Hepatocyte (in vitro differentiated cells): Measurements from ENCODE around the gene PRRT4. TPM values are rescaled to one million over a fixed set of nuclear protein-coding genes. Genes with fewer than 3 reads are reported as not detected.

Source experiments
- DNase-seq: peaks from one replicate; pipeline ENCODE4 v3.0.0-alpha.2; 2016; ENCODE audit warnings: low spot score
- H2AFZ ChIP-seq: fragments of 200-600 bp; sonication (generic); 2 replicates; pipeline ENCODE4 v1.6.0; 2016; ENCODE audit warnings: antibody characterized with exemption, mild to moderate bottlenecking
- H3K27ac ChIP-seq: fragments of 200-600 bp; sonication (generic); 2 replicates; pipeline ENCODE4 v1.5.1; 2016; ENCODE audit warnings: mild to moderate bottlenecking
- H3K27me3 ChIP-seq: fragments of 200-600 bp; sonication (generic); 2 replicates; pipeline ENCODE4 v1.6.1; 2016
- H3K36me3 ChIP-seq: fragments of 200-600 bp; sonication (generic); replicated peaks from 2 replicates; pipeline ENCODE4 v1.5.1; 2016; ENCODE audit warnings: low read depth; ENCODE audit not compliant: insufficient read depth
- H3K4me1 ChIP-seq: fragments of 200-600 bp; sonication (generic); 2 replicates; pipeline ENCODE4 v1.5.1; 2016; ENCODE audit warnings: mild to moderate bottlenecking, moderate library complexity; ENCODE audit not compliant: insufficient read depth
- H3K4me2 ChIP-seq: fragments of 200-600 bp; sonication (generic); 2 replicates; pipeline ENCODE4 v1.6.0; 2016
- H3K4me3 ChIP-seq: fragments of 200-600 bp; sonication (generic); 2 replicates; pipeline ENCODE4 v1.5.1; 2016; ENCODE audit warnings: mild to moderate bottlenecking
- H3K79me2 ChIP-seq: fragments of 200-600 bp; sonication (generic); 2 replicates; pipeline ENCODE4 v1.6.0; 2017; ENCODE audit warnings: mild to moderate bottlenecking
- H3K9me2 ChIP-seq: fragments of 200-600 bp; sonication (generic); replicated peaks from 2 replicates; pipeline ENCODE4 v1.6.0; 2017; ENCODE audit warnings: mild to moderate bottlenecking; ENCODE audit not compliant: insufficient read depth
- H3K9me3 ChIP-seq: fragments of 200-600 bp; sonication (generic); 2 replicates; pipeline ENCODE4 v1.5.1; 2016; ENCODE audit warnings: low read depth, mild to moderate bottlenecking
- H4K20me1 ChIP-seq: fragments of 200-600 bp; sonication (generic); 2 replicates; pipeline ENCODE4 v1.6.0; 2016; ENCODE audit warnings: mild to moderate bottlenecking; ENCODE audit not compliant: insufficient read depth, poor library complexity, severe bottlenecking
- EZH2 ChIP-seq: fragments of 200-600 bp; sonication (generic); IDR thresholded peaks from 2 replicates; pipeline ENCODE4 v1.6.1; 2016; ENCODE audit warnings: antibody characterized with exemption, mild to moderate bottlenecking, borderline replicate concordance
- EZH2phosphoT487 ChIP-seq: fragments of 200-600 bp; sonication (generic); IDR thresholded peaks from one replicate; pipeline ENCODE4 v1.6.1; 2018; ENCODE audit warnings: antibody characterized with exemption, mild to moderate bottlenecking, low read depth, moderate library complexity; ENCODE audit not compliant: unreplicated experiment, severe bottlenecking
- WGBS: methylation state at CpG from one replicate; pipeline ENCODE4 v1.1.6; 2016; ENCODE audit warnings: low lambda C conversion rate; ENCODE audit errors: missing lambda C conversion rate; 5-methylcytosine and 5-hydroxymethylcytosine counted together
- polyA plus RNA-seq: library from polyadenylated mRNA; unstranded; fragments of >200 nt; fragmentation: Nextera tagmentation; extraction: Ambion mirVana; gene quantifications from 2 replicates; pipeline ENCODE4 v1.2.1, GENCODE V29; 2016
- total RNA-seq: library from RNA; depleted of rRNA; stranded (reverse); fragments of >200 nt; gene quantifications from 2 replicates; pipeline ENCODE4 v1.2.3, GENCODE V29; 2014
- TF ChIP-seq, protein P1 (sequence below): fragments of 200-600 bp; sonication (generic); IDR thresholded peaks from 2 replicates; pipeline ENCODE4 v1.5.1; 2016; ENCODE audit warnings: antibody characterized with exemption, mild to moderate bottlenecking; ENCODE audit not compliant: poor library complexity

Gene PRRT4
- total and polyA plus RNA-seq, 2 experiments from 2014 or later = 2.2 to 4.1 TPM

DNA sequence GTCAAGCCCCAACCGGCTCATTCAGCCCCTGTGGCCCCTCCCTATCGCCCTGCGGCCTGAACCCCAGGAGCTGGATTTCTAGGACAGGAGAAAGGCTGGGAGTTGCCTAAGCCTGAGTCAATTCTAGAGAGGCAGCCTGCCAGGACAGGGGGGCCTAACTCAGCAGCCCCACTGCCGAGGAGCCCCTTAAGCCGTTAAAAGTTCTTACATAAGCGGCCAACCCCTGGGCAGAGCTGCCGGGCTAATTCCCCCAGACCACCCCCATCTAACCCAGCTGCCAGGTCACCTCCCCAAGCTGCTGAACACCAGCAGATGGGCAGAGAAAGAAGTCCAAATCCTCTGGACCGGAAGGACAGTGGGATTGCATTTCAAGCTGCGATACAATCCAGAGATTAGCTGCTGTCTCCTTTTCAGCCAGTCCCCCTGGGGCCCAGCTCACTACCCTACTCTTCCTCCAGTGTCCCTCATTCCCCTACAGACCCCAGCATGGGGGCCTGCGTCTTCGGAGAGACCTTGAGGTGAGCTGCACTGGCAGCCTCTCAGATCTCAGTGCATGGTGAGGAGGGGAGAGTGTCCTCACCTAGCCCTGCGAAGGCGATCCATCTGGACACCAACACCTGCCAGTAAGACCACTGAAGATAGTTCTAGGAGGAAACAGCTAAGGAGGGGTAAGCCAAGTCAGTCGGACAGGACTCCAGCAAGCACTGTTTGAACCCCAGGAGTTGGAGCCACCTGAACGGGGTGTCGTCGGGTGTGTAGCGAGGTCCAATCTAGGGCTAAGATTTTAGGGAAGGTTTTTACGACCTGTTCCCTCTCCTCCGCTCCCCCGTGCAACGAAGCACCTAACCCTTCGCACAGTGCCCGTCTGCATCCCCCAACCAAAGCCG, 47.5 kb upstream of the PRRT4 start:
- TF ChIP-seq, protein P1, sequence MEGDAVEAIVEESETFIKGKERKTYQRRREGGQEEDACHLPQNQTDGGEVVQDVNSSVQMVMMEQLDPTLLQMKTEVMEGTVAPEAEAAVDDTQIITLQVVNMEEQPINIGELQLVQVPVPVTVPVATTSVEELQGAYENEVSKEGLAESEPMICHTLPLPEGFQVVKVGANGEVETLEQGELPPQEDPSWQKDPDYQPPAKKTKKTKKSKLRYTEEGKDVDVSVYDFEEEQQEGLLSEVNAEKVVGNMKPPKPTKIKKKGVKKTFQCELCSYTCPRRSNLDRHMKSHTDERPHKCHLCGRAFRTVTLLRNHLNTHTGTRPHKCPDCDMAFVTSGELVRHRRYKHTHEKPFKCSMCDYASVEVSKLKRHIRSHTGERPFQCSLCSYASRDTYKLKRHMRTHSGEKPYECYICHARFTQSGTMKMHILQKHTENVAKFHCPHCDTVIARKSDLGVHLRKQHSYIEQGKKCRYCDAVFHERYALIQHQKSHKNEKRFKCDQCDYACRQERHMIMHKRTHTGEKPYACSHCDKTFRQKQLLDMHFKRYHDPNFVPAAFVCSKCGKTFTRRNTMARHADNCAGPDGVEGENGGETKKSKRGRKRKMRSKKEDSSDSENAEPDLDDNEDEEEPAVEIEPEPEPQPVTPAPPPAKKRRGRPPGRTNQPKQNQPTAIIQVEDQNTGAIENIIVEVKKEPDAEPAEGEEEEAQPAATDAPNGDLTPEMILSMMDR = no peak
- TF ChIP-seq EZH2phosphoT487 (no peak), EZH2 (no peak)
- H3K36me3 ChIP-seq = no peaks in the 10 kb centered on the region
- H3K4me1 ChIP-seq = peaks cover 42% of the 10 kb centered on the region
- H3K9me2 ChIP-seq = no peaks in the 10 kb centered on the region
- 19% methylated on average over 25 of the region's 25 CpGs for WGBS
- peaks cover 4% of the 10 kb centered on the region for H4K20me1 ChIP-seq
- H3K4me2 ChIP-seq = peak overlapping the region; percentile 90
- no peak for DNase-seq
- no peaks in the 10 kb centered on the region for H3K9me3 ChIP-seq
- H3K4me3 ChIP-seq = peak overlapping the region; percentile 65
- H3K27me3 ChIP-seq = no peaks in the 10 kb centered on the region
- peak overlapping the region; percentile 90 for H3K27ac ChIP-seq
- peaks cover 8% of the 10 kb centered on the region for H3K79me2 ChIP-seq
- peak overlapping the region; percentile 76 for H2AFZ ChIP-seq

DNA sequence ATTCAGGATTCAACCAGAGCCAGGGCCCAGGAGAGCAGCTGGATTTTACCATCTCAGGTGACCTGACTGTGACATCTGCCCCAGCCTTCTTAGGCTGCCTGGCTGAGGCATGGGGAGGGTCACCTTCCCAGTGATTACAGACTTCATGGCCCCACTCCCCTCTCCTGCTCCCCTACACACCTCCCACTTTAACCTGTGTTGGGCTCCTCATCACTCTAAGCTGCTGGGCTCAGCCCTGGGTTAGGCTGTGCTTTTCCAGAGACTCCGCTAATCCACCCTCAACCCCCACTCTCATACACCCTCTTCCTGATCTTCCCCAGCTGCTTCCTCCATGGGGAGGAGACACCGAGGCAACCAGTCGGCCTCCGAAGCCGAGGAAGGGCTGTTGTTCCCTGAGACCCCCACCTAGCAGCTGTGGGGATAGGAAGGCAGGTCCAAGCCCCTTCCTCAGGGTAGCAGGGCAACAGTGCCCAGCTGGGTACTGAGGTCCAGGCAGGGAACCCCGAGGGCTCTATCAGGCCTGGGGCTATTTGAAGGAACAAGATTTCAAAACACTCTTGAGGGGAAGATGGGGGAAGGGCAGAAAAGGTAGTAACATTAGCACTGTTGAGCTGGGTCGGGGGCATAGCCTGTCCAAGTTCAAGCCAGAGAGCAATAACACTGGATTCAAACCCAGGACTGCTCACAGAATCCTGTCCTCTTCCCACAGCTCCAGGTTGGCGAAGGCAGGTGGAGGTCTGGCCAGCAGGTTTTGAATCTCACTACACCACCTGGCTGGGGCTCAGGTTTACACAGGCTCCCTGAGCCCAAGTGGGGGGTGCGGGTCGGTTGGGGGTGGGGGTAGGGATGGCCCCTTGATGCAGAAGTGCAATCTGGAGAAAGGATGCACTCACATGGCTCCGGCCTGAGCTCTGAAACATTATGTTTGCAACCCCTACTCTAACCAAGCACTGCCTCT, 46.5 kb upstream of the PRRT4 start:
- WGBS = 58% methylated on average over 11 of the region's 11 CpGs
- no peak for DNase-seq

DNA sequence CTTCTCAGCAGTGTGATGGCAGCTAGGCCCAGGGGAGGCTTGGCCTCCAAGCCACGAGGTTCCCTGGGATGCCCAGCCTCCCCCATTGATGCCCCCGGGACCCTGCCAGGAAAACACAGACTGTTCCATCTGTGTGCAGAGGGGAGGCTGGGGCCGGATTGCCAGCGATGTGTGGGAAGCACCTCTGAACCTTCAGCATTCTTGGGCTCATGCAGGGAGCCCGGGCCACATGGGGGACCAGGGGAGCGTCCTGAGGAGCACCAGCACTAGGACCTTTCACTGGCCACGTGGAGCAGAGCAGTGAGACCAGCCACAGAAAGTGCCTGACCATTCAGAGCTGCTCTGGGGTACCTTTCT, 45.7 kb upstream of the PRRT4 start:
- Histone ChIP-seq H3K4me2 (no peak overlapping the region), H3K4me3 (no peak overlapping the region), H3K9me2 (no peaks in the 10 kb centered on the region), H3K27me3 (no peaks in the 10 kb centered on the region), H4K20me1 (peaks cover 4% of the 10 kb centered on the region), H3K9me3 (no peaks in the 10 kb centered on the region), H3K27ac (no peak overlapping the region), H3K79me2 (peaks cover 11% of the 10 kb centered on the region), H3K36me3 (no peaks in the 10 kb centered on the region), H3K4me1 (peaks cover 42% of the 10 kb centered on the region), H2AFZ (no peak overlapping the region)
- no peak for DNase-seq
- TF ChIP-seq, protein P1 = no peak
- TF ChIP-seq EZH2 (no peak), EZH2phosphoT487 (no peak)
- 89% methylated on average over 7 of the region's 7 CpGs for WGBS

More for the DNA sequence above, 46.5 kb upstream of the PRRT4 start:
- Histone ChIP-seq H3K9me2 (no peaks in the 10 kb centered on the region), H3K4me2 (peak overlapping the region; percentile 90), H3K79me2 (peaks cover 11% of the 10 kb centered on the region), H2AFZ (no peak overlapping the region), H3K4me1 (peaks cover 42% of the 10 kb centered on the region), H3K27me3 (no peaks in the 10 kb centered on the region), H3K27ac (peak overlapping the region; percentile 90), H3K36me3 (no peaks in the 10 kb centered on the region), H4K20me1 (peaks cover 4% of the 10 kb centered on the region), H3K4me3 (no peak overlapping the region), H3K9me3 (no peaks in the 10 kb centered on the region)
- TF ChIP-seq EZH2 = no peak
- no peak for TF ChIP-seq EZH2phosphoT487
- TF ChIP-seq, protein P1 = no peak
